ENCODE results near the gene ZNF3. TPM values are rescaled to one million over a fixed set of nuclear protein-coding genes. Genes with fewer than 3 reads are reported as not detected.

The ZNF3 gene
- total RNA-seq, 1 donor from 2014 or later: 21.1 TPM

DNA sequence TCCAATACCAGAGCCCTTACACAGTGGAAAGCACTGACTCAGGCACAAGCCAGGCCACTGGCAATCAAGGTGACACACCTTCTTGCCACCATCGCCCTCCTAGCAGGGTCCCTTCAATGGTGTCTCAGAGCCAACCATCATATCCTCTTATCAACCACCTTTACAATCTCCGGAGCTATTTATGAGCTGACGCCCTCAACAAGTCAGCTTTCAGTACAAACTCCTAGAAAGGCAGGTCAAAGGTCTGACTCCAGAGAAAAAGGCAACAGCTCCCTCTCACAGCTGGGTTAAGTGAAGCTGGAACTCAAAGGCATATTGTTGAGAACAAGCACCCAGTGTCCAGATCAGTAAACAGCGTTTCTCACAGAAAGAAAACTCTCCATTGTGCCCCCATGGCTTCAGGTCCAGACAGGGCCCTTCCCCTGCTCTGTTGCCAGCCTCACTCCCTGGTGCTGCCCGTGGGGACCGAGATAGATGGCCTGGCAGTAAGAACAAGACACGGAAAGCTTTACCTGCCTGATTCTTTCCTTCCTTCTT lies 2.4 kb downstream of the ZNF3 start:
- FAIRE-seq (no peak), DNase-seq (ENCODE audit: low read depth) (no peak)
- H3K36me3 ChIP-seq (ENCODE audit: control insufficient read depth, insufficient read depth, low read length): peaks cover 20% of the 10 kb centered on the region

DNA sequence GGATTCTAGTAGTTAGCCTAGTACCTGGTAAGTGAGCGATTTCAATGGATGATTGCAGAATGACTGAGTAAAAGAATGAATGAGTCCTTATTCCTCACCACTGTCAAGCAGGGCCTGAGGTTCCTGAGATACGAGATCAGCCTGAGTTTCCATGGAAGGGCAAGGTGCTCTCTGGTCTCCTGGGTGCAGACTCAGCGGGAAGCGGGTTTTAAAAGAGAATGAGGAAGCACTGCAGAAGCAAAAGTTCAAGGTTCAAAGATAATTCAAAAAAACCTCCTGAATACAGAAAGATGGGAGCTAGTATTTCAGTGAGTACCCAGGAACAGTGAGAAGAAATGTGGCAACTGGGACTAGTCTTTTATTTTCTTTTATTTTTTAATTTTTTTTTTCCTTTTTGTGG lies 4.3 kb downstream of the ZNF3 start:
- DNase-seq (ENCODE audit: low read depth) (no peak), FAIRE-seq (no peak)
- Histone ChIP-seq H3K27me3 (ENCODE audit: control insufficient read depth, insufficient read depth, low read length) (no peaks in the 10 kb centered on the region), H3K36me3 (ENCODE audit: control insufficient read depth, insufficient read depth, low read length) (peaks cover 34% of the 10 kb centered on the region), H3K4me3 (ENCODE audit: low read depth, low read length) (no peak overlapping the region)
- TF ChIP-seq, protein P1, sequence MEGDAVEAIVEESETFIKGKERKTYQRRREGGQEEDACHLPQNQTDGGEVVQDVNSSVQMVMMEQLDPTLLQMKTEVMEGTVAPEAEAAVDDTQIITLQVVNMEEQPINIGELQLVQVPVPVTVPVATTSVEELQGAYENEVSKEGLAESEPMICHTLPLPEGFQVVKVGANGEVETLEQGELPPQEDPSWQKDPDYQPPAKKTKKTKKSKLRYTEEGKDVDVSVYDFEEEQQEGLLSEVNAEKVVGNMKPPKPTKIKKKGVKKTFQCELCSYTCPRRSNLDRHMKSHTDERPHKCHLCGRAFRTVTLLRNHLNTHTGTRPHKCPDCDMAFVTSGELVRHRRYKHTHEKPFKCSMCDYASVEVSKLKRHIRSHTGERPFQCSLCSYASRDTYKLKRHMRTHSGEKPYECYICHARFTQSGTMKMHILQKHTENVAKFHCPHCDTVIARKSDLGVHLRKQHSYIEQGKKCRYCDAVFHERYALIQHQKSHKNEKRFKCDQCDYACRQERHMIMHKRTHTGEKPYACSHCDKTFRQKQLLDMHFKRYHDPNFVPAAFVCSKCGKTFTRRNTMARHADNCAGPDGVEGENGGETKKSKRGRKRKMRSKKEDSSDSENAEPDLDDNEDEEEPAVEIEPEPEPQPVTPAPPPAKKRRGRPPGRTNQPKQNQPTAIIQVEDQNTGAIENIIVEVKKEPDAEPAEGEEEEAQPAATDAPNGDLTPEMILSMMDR (IDR thresholded peaks at IDR 0.05; ENCODE audit: insufficient read depth, low read length, severe bottlenecking): no peak

More for the DNA sequence above, 2.4 kb downstream of the ZNF3 start:
- TF ChIP-seq, protein P1 (IDR thresholded peaks at IDR 0.05; ENCODE audit: insufficient read depth, low read length, severe bottlenecking): no peak
- no peak overlapping the region for H3K4me3 ChIP-seq (ENCODE audit: low read depth, low read length)
- no peaks in the 10 kb centered on the region for H3K27me3 ChIP-seq (ENCODE audit: control insufficient read depth, insufficient read depth, low read length)

DNA sequence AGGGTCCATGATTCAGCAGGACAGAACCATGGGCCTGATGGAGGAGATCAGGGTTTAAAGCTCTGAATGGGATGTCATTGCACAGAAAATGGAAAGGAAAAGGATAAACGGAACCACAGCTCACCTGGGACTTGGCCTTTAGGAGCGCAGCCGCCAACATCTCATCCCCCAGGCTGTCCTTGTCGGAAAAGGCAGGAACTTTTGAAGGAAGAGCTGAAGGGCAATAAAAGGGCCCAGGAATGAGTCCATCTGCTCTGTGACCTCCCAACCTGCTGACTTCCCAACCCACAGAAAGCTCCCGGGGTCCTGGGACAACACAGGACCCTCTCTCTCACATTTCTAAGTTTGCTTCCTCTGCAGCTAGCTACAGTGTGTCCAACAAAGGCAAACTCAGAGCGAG lies 6.1 kb downstream of the ZNF3 start:
- DNase-seq (ENCODE audit: low read depth) (no peak), FAIRE-seq (no peak)
- TF ChIP-seq, protein P1 (IDR thresholded peaks at IDR 0.05; ENCODE audit: insufficient read depth, low read length, severe bottlenecking): no peak
- Histone ChIP-seq H3K4me3 (ENCODE audit: low read depth, low read length) (no peak overlapping the region), H3K27me3 (ENCODE audit: control insufficient read depth, insufficient read depth, low read length) (no peaks in the 10 kb centered on the region), H3K36me3 (ENCODE audit: control insufficient read depth, insufficient read depth, low read length) (peaks cover 48% of the 10 kb centered on the region)

DNA sequence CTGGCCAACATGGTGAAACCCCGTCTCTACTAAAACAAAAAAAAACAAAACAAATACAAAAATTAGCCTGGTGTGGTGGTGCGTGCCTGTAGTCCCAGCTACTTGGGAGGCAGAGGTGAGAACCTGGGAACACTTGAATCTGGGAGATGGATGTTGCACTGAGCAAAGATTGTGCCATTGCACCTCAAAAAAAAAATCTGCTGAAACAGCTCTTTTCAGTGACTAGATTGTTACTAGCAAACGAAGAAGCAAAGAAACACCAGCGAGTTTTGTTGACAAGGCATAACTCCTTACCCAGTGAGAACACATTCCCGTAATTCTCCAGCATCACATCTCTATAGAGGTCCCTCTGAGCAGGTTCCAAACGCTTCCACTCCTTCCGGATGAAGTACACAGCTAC lies 6.7 kb downstream of the ZNF3 start:
- FAIRE-seq (no peak), DNase-seq (ENCODE audit: low read depth) (no peak)
- H3K4me3 ChIP-seq (ENCODE audit: low read depth, low read length): no peak overlapping the region
- no peaks in the 10 kb centered on the region for H3K27me3 ChIP-seq (ENCODE audit: control insufficient read depth, insufficient read depth, low read length)
- H3K36me3 ChIP-seq (ENCODE audit: control insufficient read depth, insufficient read depth, low read length): peaks cover 48% of the 10 kb centered on the region
- TF ChIP-seq, protein P1 (IDR thresholded peaks at IDR 0.05; ENCODE audit: insufficient read depth, low read length, severe bottlenecking): no peak

DNA sequence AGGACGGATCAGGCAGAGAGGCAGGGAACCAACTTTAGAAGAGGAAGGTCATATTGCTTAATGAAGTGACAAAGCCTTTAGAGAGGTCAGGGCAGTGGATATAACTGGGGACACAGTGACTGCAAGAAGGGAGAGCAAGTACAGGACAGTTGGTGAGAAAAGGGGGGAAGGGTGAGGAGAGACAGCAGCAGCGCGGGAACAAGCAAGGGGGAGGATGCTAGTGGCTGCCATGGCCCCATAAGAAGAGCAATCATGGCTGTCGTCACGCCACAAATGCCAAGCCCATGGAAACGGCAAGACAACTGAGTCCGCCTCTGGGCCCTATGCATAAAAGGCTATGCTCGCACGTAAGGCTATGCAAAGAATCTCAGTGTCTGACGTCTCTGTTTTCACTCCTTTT lies 9.1 kb downstream of the ZNF3 start:
- TF ChIP-seq, protein P1 (IDR thresholded peaks at IDR 0.05; ENCODE audit: insufficient read depth, low read length, severe bottlenecking): no peak
- Histone ChIP-seq H3K4me3 (ENCODE audit: low read depth, low read length) (no peak overlapping the region), H3K27me3 (ENCODE audit: control insufficient read depth, insufficient read depth, low read length) (no peaks in the 10 kb centered on the region), H3K36me3 (ENCODE audit: control insufficient read depth, insufficient read depth, low read length) (peaks cover 42% of the 10 kb centered on the region)
- DNase-seq (ENCODE audit: low read depth): no peak
- no peak for FAIRE-seq
